ENCODE data around the gene RHAG. TPM values are rescaled to one million over a fixed set of nuclear protein-coding genes. Genes with fewer than 3 reads are reported as not detected.
"Not testable (repeated sequence)": the region's sequence is repeated elsewhere in the genome, so short reads cannot be mapped to it uniquely, and the experiment has no call there.

The RHAG gene
- total RNA-seq: not detected

DNA sequence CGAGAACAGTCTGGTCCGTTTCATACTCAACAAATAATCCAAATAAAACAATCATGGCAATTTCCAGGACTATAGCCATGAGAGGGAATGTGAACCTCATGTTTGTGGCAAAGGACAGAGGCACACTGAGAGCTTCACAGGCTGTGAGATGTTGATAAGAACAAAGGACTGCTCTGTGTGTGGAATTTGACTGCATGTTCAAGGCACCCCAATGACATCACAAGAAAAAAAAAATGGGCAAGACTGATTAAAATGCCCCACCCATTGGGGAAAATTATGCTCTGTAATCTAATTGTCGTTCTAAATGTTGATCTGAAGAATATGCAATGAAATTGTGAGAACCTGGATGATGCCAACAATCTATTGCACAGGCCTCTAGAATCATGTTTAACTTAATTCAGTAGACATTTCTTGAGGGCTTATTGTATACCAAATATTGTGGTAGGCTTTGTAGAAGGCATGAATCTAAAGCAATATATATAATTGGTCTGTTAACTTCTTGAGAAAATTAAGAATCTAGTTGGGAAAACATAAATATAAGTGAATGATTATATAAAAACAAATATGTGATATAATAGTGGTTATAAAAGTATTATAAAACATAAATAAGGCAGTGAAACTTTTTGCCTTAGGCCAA lies at the start of gene RHAG:
Gene RHAG (minus strand): TSS at position 127 of the 637 bp plus-strand sequence. CDS start 27 bp downstream, at position 100.
- DNase-seq (ENCODE audit: low spot score): no peak

GRCh38 chr6:49676671-49677281 lies 40.1 kb upstream of the RHAG start:
- no peak for DNase-seq (ENCODE audit: low spot score)

GRCh38 chr6:49675816-49676215 lies 39.2 kb upstream of the RHAG start:
- DNase-seq (ENCODE audit: low spot score): no peak

GRCh38 chr6:49668083-49668511 lies 31.5 kb upstream of the RHAG start:
- no peak for DNase-seq (ENCODE audit: low spot score)

- DNase-seq (ENCODE audit: low spot score): no peak
Observed at GRCh38 chr6:49666930-49667757, 30.5 kb upstream of the RHAG start.

DNA sequence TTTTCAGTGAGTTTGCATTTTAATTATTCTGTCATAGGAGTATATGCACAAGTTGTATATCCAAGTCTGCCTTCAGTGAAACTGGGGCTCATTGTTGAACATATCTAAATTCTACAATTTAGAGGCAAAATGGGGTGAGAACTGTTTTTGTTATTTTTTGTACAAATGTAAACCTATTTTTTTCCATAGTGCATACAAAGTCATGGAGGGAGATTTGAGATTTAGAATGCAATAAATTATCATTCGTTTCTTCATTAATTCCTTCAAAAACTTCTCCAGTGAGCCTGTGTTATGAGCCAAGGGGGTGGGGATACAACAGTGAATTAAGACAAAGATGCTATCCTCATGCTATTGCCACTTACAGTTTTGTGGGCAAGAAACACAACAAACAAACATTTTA lies 29.8 kb upstream of the RHAG start:
- DNase-seq (ENCODE audit: low spot score): no peak

- no peak for DNase-seq (ENCODE audit: low spot score)
Observed at GRCh38 chr6:49664817-49665216, 28.2 kb upstream of the RHAG start.

- DNase-seq (ENCODE audit: low spot score): not testable (repeated sequence)
Observed at GRCh38 chr6:49664054-49664453, 27.4 kb upstream of the RHAG start.

- no peak for DNase-seq (ENCODE audit: low spot score)
Observed at GRCh38 chr6:49662892-49663261, 26.2 kb upstream of the RHAG start.

DNA sequence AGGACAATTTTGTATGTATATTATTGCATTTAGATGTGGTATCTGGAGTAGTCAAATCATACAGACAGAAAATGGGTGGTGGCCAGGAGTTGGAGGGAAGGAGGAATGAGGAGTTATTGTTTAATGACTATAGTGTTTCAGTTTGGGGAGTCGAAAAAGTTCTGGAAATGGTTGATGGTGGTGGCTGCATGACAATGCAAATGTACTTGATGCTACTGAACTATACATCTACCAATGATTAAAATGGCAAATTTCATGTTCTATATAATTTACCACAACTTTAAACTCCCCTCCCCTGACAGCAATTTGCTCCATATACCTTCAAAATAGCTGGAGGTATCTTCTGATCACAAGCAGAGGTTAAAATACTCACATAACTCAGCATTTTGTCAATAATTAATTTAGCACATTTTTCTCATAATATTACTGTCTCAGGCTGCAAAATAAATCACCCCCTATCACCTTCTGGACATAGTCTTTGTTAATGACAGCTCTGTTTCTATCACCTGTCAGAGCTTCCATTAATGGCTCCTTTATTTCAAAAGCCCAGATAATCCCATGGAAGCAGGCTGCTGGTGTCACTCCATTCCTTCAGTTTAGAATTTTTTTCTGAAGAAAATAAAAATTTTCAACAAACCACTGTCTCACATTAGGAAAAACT lies 25.7 kb upstream of the RHAG start:
- DNase-seq (ENCODE audit: low spot score): no peak

DNA sequence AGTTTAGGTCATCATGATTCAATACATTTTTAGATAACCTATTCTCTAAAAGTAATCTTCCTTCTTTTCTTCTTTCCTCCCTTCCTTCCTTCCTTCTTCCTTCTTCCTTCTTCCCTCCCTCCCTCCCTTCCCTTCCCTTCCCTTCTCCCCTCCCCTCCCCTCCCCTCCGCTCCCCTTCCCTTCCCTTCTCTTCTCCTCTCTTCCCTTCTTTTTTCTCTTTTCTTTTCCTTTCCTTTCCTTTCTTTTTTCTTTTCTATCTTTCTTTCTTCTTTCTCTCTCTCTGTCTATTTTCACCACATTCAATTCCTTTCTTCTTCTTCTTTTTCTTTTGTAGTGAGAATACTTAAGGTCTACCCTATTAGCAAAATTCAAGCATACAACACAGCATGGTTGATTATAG lies 17.3 kb upstream of the RHAG start:
- DNase-seq (ENCODE audit: low spot score): no peak

GRCh38 chr6:49653438-49653837 lies 16.8 kb upstream of the RHAG start:
- DNase-seq (ENCODE audit: low spot score): no peak

GRCh38 chr6:49651239-49651638 lies 14.6 kb upstream of the RHAG start:
- DNase-seq (ENCODE audit: low spot score): no peak

GRCh38 chr6:49649988-49650387 lies 13.3 kb upstream of the RHAG start:
- no peak for DNase-seq (ENCODE audit: low spot score)

- DNase-seq (ENCODE audit: low spot score): no peak
Observed at GRCh38 chr6:49648036-49648435, 11.4 kb upstream of the RHAG start.

- DNase-seq (ENCODE audit: low spot score): no peak
Observed at GRCh38 chr6:49647476-49647875, 10.8 kb upstream of the RHAG start.

DNA sequence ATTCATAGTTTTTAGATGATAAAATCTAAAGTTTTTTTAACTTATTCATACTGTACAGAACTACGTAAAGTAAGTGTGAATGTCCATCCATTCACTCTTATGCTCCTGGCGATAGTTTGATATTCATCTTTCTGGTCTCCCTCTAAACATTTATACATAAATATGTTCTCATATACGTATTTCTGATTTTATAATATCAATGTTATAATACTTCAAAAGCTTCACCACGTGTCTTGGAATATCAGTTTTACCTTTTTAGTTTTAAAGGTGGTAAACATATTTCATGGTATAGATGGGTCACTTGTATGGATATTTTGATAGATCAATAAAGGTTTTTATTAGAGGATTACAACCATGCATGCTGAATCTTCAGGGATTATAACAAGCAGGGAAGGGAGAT lies 10.3 kb upstream of the RHAG start:
- DNase-seq (ENCODE audit: low spot score): no peak

GRCh38 chr6:49646130-49646824 lies 9.6 kb upstream of the RHAG start:
- no peak for DNase-seq (ENCODE audit: low spot score)

DNA sequence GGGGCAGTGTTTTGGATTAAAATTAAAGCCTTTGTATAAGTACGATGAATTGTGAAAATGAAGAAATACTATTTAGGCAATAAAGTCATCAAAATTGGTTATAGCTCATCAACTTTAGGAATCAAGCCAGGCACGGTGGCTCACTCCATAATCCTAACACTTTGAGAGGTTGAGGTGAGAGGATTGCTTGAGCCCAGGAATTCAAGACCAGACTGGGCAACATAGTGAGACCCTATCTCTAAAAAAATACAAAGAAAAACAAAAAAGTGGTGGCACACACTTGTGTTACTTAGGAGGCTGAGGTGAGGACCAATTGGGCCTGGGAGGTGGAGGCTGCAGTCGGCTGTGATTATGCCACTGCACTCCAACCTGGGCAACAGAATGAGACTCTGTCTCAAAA lies 8.5 kb upstream of the RHAG start:
- DNase-seq (ENCODE audit: low spot score): no peak

DNA sequence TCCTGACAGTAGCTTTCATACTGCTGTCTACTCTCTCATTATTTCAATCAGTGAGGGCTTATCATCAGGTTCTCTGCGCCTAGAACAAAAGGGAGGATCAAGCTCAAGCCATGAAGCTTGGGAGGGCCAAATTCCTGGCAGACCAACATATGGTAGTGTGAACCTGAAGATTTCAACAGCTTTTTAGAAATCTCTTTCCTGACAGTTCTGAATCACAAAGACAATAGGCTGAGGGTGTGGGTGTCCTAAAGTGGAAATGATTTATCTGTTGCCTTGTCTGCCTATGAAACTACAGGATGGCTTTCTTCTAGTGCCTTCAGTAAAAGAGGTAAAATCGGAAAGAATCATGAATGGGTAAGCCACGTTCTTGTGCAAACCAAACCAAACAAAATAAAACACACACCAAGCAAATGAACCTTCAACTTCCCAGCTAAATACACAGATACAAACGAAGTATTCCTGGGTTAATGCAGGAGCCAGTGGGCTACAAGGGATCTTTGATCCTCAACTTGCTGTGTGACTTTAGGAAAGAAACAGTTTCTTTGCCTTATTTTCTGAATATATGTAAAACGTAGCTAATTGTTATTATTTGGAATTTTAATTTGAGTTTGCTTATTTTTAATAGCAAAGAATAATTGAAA lies 2.7 kb upstream of the RHAG start:
- no peak for DNase-seq (ENCODE audit: low spot score)

DNA sequence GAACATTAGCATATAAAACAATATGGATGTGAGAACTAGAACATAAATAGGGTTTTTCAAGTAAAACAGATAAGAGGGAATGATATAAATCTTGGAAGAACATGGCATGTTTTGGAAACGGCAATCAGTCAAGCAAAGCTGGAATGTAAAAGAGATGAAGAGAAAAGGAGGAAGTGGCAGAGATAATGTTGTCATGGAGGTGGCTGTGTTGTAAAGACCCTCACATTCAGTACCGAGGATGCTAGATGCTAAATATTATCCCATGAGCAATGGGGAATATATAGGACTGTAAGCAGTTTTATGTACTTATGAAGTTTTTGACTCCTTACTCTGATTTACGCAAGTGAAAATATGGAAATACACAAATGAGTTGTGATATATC lies 702 bp upstream of the RHAG start:
- DNase-seq (ENCODE audit: low spot score): no peak

Measured in ureter (tissue), 1 donor.